A549 (cell line): ENCODE data around the gene GOLGA6C. TPM values are rescaled to one million over a fixed set of nuclear protein-coding genes. Genes with fewer than 3 reads are reported as not detected.

Source experiments
- ATAC-seq, 2 experiments: fragments of 200-7000 bp in 1 of 2; fragments of >200 bp in 1 of 2; cut with Nextera tagmentation in 1 of 2; cut with Tn5 transposase in 1 of 2; 3 replicates each; pipeline versions ENCODE4 v1.8.0 to v1.9.1; 2018 to 2020; ENCODE audit warnings: mild to moderate bottlenecking in 1 of 2, moderate library complexity in 1 of 2
- CTCF ChIA-PET: fragments of 300-600 bp; sonication (Branson Sonifier 250); formaldehyde crosslinking; extraction: SDS; loops from one replicate; lab custom pipeline; 2021; ENCODE audit warnings: antibody characterized with exemption, inconsistent platforms; lab: Yijun Ruan, JAX
- POLR2A ChIA-PET: fragments of 350-600 bp; formaldehyde crosslinking; extraction: SDS; loops from one replicate; lab custom pipeline; 2021; ENCODE audit warnings: antibody characterized with exemption, inconsistent platforms; lab: Yijun Ruan, JAX
- DNase-seq, 2 experiments: peaks; one replicate each; pipeline versions ENCODE4 v3.0.0 to v3.0.0-alpha.2; 2011 to 2016; ENCODE audit warnings: low read depth in 1 of 2, low spot score in 1 of 2
- FAIRE-seq: peaks from 2 replicates; lab custom pipeline; 2011; peaks lifted over from hg19 to GRCh38; lab: Jason Lieb, UNC
- H3K27ac ChIP-seq, 2 experiments: fragments of >200 bp; sonication (Bioruptor Twin); formaldehyde crosslinking; 3 replicates each; pipeline ENCODE4 v1.5.1; 2016 to 2017
- H3K4me1 ChIP-seq: fragments of >200 bp; sonication (Bioruptor Twin); formaldehyde crosslinking; 3 replicates; pipeline ENCODE4 v1.6.1; 2016
- H3K4me2 ChIP-seq: fragments of >200 bp; sonication (Bioruptor Twin); formaldehyde crosslinking; 3 replicates; pipeline ENCODE4 v1.6.1; 2016
- H3K4me3 ChIP-seq: fragments of >200 bp; sonication (Bioruptor Twin); formaldehyde crosslinking; 3 replicates; pipeline ENCODE4 v1.5.1; 2016
- H3K9me3 ChIP-seq: fragments of >200 bp; sonication (Bioruptor Twin); formaldehyde crosslinking; 3 replicates; pipeline ENCODE4 v1.6.1; 2016
- ATOH8 ChIP-seq: fragments of 250-450 bp; sonication (Bioruptor Pico); IDR thresholded peaks from 2 replicates; pipeline ENCODE4 v1.5.0; 2020; ENCODE audit warnings: low read depth, mild to moderate bottlenecking, moderate library complexity
- BHLHE40 ChIP-seq: IDR thresholded peaks from 2 replicates; pipeline ENCODE4 v1.6.1; 2012; ENCODE audit warnings: low read depth, low read length, inconsistent platforms
- CEBPB ChIP-seq, 2 experiments: fragments of >200 bp in 1 of 2; sonication (Bioruptor Twin) in 1 of 2; formaldehyde crosslinking in 1 of 2; IDR thresholded peaks; 2 replicates each; pipeline ENCODE4 v1.6.1; 2012 to 2016
- CHD2 ChIP-seq: fragments of 150-350 bp; IDR thresholded peaks from 2 replicates; pipeline ENCODE4 v1.6.1; 2014; ENCODE audit warnings: low read length; ENCODE audit not compliant: partially characterized antibody
- CHD4 ChIP-seq: fragments of 200-600 bp; sonication (generic); IDR thresholded peaks from 2 replicates; pipeline ENCODE4 v1.6.1; 2016; ENCODE audit warnings: antibody characterized with exemption, mild to moderate bottlenecking, borderline replicate concordance
- EHMT2 ChIP-seq: fragments of 200-600 bp; sonication (generic); IDR thresholded peaks from 2 replicates; pipeline ENCODE4 v1.6.1; 2016; ENCODE audit warnings: antibody characterized with exemption, low read depth, mild to moderate bottlenecking, moderate library complexity
- EP300 ChIP-seq, 2 experiments: fragments of >200 bp; sonication (Bioruptor Twin); formaldehyde crosslinking; IDR thresholded peaks; 2 replicates in 1 of 2; 3 replicates in 1 of 2; pipeline ENCODE4 v1.6.1; 2016 to 2017
- FOSB ChIP-seq: fragments of 250-450 bp; sonication (Bioruptor Pico); IDR thresholded peaks from 2 replicates; pipeline ENCODE4 v1.5.0; 2020; ENCODE audit warnings: mild to moderate bottlenecking, moderate library complexity
- FOSL2 ChIP-seq, 2 experiments: fragments of 450-650 bp in 1 of 2; fragments of >200 bp in 1 of 2; sonication (Bioruptor Twin) in 1 of 2; formaldehyde crosslinking; IDR thresholded peaks; 2 replicates each; pipeline versions ENCODE4 v1.5.0 to v1.6.1; 2016 to 2020; ENCODE audit warnings: mild to moderate bottlenecking in 1 of 2, moderate library complexity in 1 of 2
- HOXA7 ChIP-seq: fragments of 250-450 bp; sonication (Bioruptor Pico); IDR thresholded peaks from 2 replicates; pipeline ENCODE4 v1.5.0; 2020; ENCODE audit warnings: mild to moderate bottlenecking, moderate library complexity
- KDM1A ChIP-seq: fragments of 200-600 bp; sonication (generic); IDR thresholded peaks from 2 replicates; pipeline ENCODE4 v1.6.1; 2016; ENCODE audit warnings: low read depth, mild to moderate bottlenecking
- MAZ ChIP-seq: fragments of 150-350 bp; IDR thresholded peaks from 2 replicates; pipeline ENCODE4 v1.6.1; 2014; ENCODE audit warnings: antibody characterized with exemption, low read depth, low read length, borderline replicate concordance
- MYC ChIP-seq: IDR thresholded peaks from 2 replicates; pipeline ENCODE4 v1.6.1; 2012; ENCODE audit warnings: mild to moderate bottlenecking, inconsistent platforms, low read length, improper control_type of control experiment, borderline replicate concordance
- NFE2L2 ChIP-seq: fragments of 150-350 bp; conservative IDR thresholded peaks from 2 replicates; pipeline ENCODE4 v1.6.1; 2014; ENCODE audit warnings: low read length
- NPAS2 ChIP-seq: fragments of 250-450 bp; sonication (Bioruptor Pico); IDR thresholded peaks from 2 replicates; pipeline ENCODE4 v1.8.0; 2022; ENCODE audit warnings: mild to moderate bottlenecking, moderate library complexity, borderline replicate concordance
- PHF8 ChIP-seq: fragments of 200-600 bp; sonication (generic); IDR thresholded peaks from 2 replicates; pipeline ENCODE4 v1.6.1; 2016; ENCODE audit warnings: low read depth, mild to moderate bottlenecking, antibody characterized with exemption, moderate library complexity, borderline replicate concordance
- POLR2A ChIP-seq: IDR thresholded peaks from 2 replicates; pipeline ENCODE4 v1.6.1; 2012; ENCODE audit warnings: mild to moderate bottlenecking, low read length
- POLR2AphosphoS2 ChIP-seq: conservative IDR thresholded peaks from 2 replicates; pipeline ENCODE4 v1.6.1; 2012; ENCODE audit warnings: low read length, improper control_type of control experiment, inconsistent platforms
- RAD21 ChIP-seq, 2 experiments: fragments of >200 bp in 1 of 2; sonication (Bioruptor Twin) in 1 of 2; formaldehyde crosslinking in 1 of 2; IDR thresholded peaks in 1 of 2; conservative IDR thresholded peaks in 1 of 2; 2 replicates in 1 of 2; 3 replicates in 1 of 2; pipeline ENCODE4 v1.6.1; 2012 to 2018; ENCODE audit warnings: inconsistent platforms in 1 of 2
- RCOR1 ChIP-seq: fragments of 150-350 bp; IDR thresholded peaks from 2 replicates; pipeline ENCODE4 v1.6.1; 2014; ENCODE audit warnings: antibody characterized with exemption, low read length, low read depth
- REST ChIP-seq: fragments of 200-600 bp; sonication (generic); IDR thresholded peaks from 2 replicates; pipeline ENCODE4 v1.6.1; 2016; ENCODE audit warnings: antibody characterized with exemption, mild to moderate bottlenecking, moderate library complexity
- SMC3 ChIP-seq: fragments of >200 bp; sonication (Bioruptor Twin); formaldehyde crosslinking; IDR thresholded peaks from 3 replicates; pipeline ENCODE4 v1.6.1; 2018; ENCODE audit warnings: inconsistent platforms
- ZC3H11A ChIP-seq: fragments of 450-650 bp; IDR thresholded peaks from 2 replicates; pipeline ENCODE4 v1.6.1; 2014; ENCODE audit warnings: antibody characterized with exemption, mild to moderate bottlenecking
- whole genome bisulfite sequencing: methylation state at CpG from one replicate; pipeline ENCODE4 v1.1.6; 2017; ENCODE audit errors: missing lambda C conversion rate; 5-methylcytosine and 5-hydroxymethylcytosine counted together
- polyA plus RNA-seq, 4 experiments: library from polyadenylated mRNA; depleted of rRNA in 3 of 4; stranded (reverse); fragments of >200 nt; fragmentation: RNase III in 1 of 4; extraction: RNeasy Plus Mini Kit Qiagen cat#74134 plus additional on column Dnase treatment in 1 of 4; gene quantifications; 2 replicates in 3 of 4; 3 replicates in 1 of 4; pipeline ENCODE4 v1.2.3, GENCODE V29; 2011 to 2017

Gene GOLGA6C
- polyA plus RNA-seq, 2 of the 4 experiments (the other 2 are of a cell fraction): not detected

- DNase-seq (no peak), FAIRE-seq (no peak), ATAC-seq (no peak)
- no peak overlapping the region for H3K4me3 ChIP-seq
- H3K27ac ChIP-seq: no peak overlapping the region
- ChIA-PET CTCF (interaction anchor here (1.0 to 1.4 kb wide), 3 partner anchors 8 to 203 kb away, joined by 3 to 5 read pairs (median 4); no protein-coding TSS in a partner anchor), POLR2A (no interaction called here)
- 48% methylated on average over 17 of the region's 17 CpGs for WGBS
- H3K4me2 ChIP-seq: no peak overlapping the region
- TF ChIP-seq KDM1A: no peak
- no peak for TF ChIP-seq EP300 (IDR thresholded peaks at IDR 0.05)
- TF ChIP-seq RAD21 (conservative IDR thresholded peaks at IDR 0.05 in 1 of 2, IDR thresholded peaks at IDR 0.05 in 1 of 2): no peak
- TF ChIP-seq FOSL2 (IDR thresholded peaks at IDR 0.05): no peak
- no peak for TF ChIP-seq FOSL2 (CRISPR knock-in tag; IDR thresholded peaks at IDR 0.05)
- TF ChIP-seq POLR2A: no peak
- TF ChIP-seq EHMT2: no peak
- TF ChIP-seq ATOH8 (CRISPR knock-in tag): no peak
- no peak for TF ChIP-seq CHD2
- TF ChIP-seq CHD4: no peak
- no peak for TF ChIP-seq MAZ
- H3K9me3 ChIP-seq: no peaks in the 10 kb centered on the region
- 0 out of 3 replicates have a peak, but pooled peaks cover 4% of the 10 kb centered on the region for H3K4me1 ChIP-seq
Measured at GRCh38 chr15:75232826-75233503, 25.2 kb upstream of the GOLGA6C start.

GRCh38 chr15:75233504-75234190, 24.5 kb upstream of the GOLGA6C start:
- DNase-seq: no peak
- Histone ChIP-seq H3K4me1 (0 out of 3 replicates have a peak, but pooled peaks cover 4% of the 10 kb centered on the region), H3K4me2 (no peak overlapping the region), H3K27ac (no peak overlapping the region), H3K4me3 (no peak overlapping the region), H3K9me3 (no peaks in the 10 kb centered on the region)
- ChIA-PET CTCF (interaction anchor here (1.0 to 1.4 kb wide), 3 partner anchors 9 to 204 kb away, joined by 3 to 5 read pairs (median 4); no protein-coding TSS in a partner anchor), POLR2A (no interaction called here)
- TF ChIP-seq PHF8: no peak
- TF ChIP-seq ZC3H11A: no peak
- TF ChIP-seq FOSB (CRISPR knock-in tag): no peak
- no peak for TF ChIP-seq EP300 (IDR thresholded peaks at IDR 0.05)
- no peak for TF ChIP-seq CHD4
- TF ChIP-seq BHLHE40: no peak
- no peak for TF ChIP-seq MYC
- no peak for TF ChIP-seq NFE2L2
- TF ChIP-seq RCOR1: no peak
- no peak for TF ChIP-seq SMC3
- TF ChIP-seq POLR2AphosphoS2: no peak
- TF ChIP-seq NPAS2 (CRISPR knock-in tag): no peak
- TF ChIP-seq REST: no peak
- no peak for TF ChIP-seq CEBPB (IDR thresholded peaks at IDR 0.05)
- no peak for TF ChIP-seq RAD21 (conservative IDR thresholded peaks at IDR 0.05 in 1 of 2, IDR thresholded peaks at IDR 0.05 in 1 of 2)
- no peak for TF ChIP-seq HOXA7 (CRISPR knock-in tag)
- WGBS: 39% methylated on average over 14 of the region's 14 CpGs
- FAIRE-seq: no peak
- no peak for ATAC-seq
